HEK293T (cell line): ENCODE measurements around the gene CDK14.

Experiments used
- CTCF ChIA-PET: fragments of 350-600 bp; formaldehyde crosslinking; extraction: SDS; loops from one replicate; lab custom pipeline; 2021; ENCODE audit warnings: antibody characterized with exemption, inconsistent platforms; lab: Yijun Ruan, JAX
- POLR2A ChIA-PET: fragments of 350-600 bp; formaldehyde crosslinking; extraction: SDS; loops from one replicate; lab custom pipeline; 2020; ENCODE audit warnings: antibody characterized with exemption, inconsistent platforms; lab: Yijun Ruan, JAX
- DNase-seq: peaks from one replicate; pipeline ENCODE4 v3.0.0; 2012; ENCODE audit warnings: mixed read lengths; ENCODE audit errors: extremely low spot score
- ARNT ChIP-seq: fragments of 450-650 bp; IDR thresholded peaks from 2 replicates; pipeline ENCODE4 v1.6.1; 2017; ENCODE audit warnings: mild to moderate bottlenecking
- BHLHE40 ChIP-seq: fragments of 450-650 bp; IDR thresholded peaks from 2 replicates; pipeline ENCODE4 v1.6.1; 2016; ENCODE audit warnings: mild to moderate bottlenecking, moderate library complexity, borderline replicate concordance
- CTBP1 ChIP-seq: fragments of 450-650 bp; IDR thresholded peaks from 2 replicates; pipeline ENCODE4 v1.6.1; 2016; ENCODE audit warnings: borderline replicate concordance
- ELF4 ChIP-seq: fragments of 450-650 bp; IDR thresholded peaks from 2 replicates; pipeline ENCODE4 v1.6.1; 2017; ENCODE audit warnings: antibody characterized with exemption
- FOXA1 ChIP-seq: fragments of 450-650 bp; IDR thresholded peaks from 2 replicates; pipeline ENCODE4 v1.6.1; 2016; ENCODE audit warnings: mild to moderate bottlenecking
- FOXK2 ChIP-seq: fragments of 450-650 bp; IDR thresholded peaks from 2 replicates; pipeline ENCODE4 v1.6.1; 2016; ENCODE audit warnings: mild to moderate bottlenecking
- FOXM1 ChIP-seq: fragments of 450-650 bp; IDR thresholded peaks from 2 replicates; pipeline ENCODE4 v1.6.1; 2017; ENCODE audit warnings: mild to moderate bottlenecking, borderline replicate concordance
- HDGF ChIP-seq: fragments of 450-650 bp; IDR thresholded peaks from 2 replicates; pipeline ENCODE4 v1.6.1; 2017; ENCODE audit warnings: antibody characterized with exemption, borderline replicate concordance
- L3MBTL2 ChIP-seq: fragments of 450-650 bp; conservative IDR thresholded peaks from 2 replicates; pipeline ENCODE4 v1.6.1; 2016; ENCODE audit warnings: mild to moderate bottlenecking
- LEF1 ChIP-seq: fragments of 450-650 bp; IDR thresholded peaks from 2 replicates; pipeline ENCODE4 v1.6.1; 2017; ENCODE audit warnings: mild to moderate bottlenecking, borderline replicate concordance
- NFRKB ChIP-seq: fragments of 450-650 bp; IDR thresholded peaks from 2 replicates; pipeline ENCODE4 v1.6.1; 2016; ENCODE audit warnings: mild to moderate bottlenecking, moderate library complexity
- PKNOX1 ChIP-seq: fragments of 450-650 bp; IDR thresholded peaks from 2 replicates; pipeline ENCODE4 v1.6.1; 2016
- SP1 ChIP-seq: fragments of 450-650 bp; IDR thresholded peaks from 2 replicates; pipeline ENCODE4 v1.6.1; 2017
- SUZ12 ChIP-seq: fragments of 450-650 bp; IDR thresholded peaks from 2 replicates; pipeline ENCODE4 v1.6.1; 2016; ENCODE audit warnings: mild to moderate bottlenecking
- TARDBP ChIP-seq: fragments of 450-650 bp; IDR thresholded peaks from 2 replicates; pipeline ENCODE4 v1.6.1; 2016
- ZNF384 ChIP-seq: fragments of 450-650 bp; IDR thresholded peaks from 2 replicates; pipeline ENCODE4 v1.6.1; 2016

CDK14 gene

GRCh38 chr7:90672210-90672609 is 76.1 kb downstream of the CDK14 start:
- no peak for DNase-seq
- ChIA-PET POLR2A (no interaction called here), CTCF (interaction anchor here (1.0 kb wide), 1 partner anchor 36 kb away, joined by 3 read pairs; no protein-coding TSS in a partner anchor)
- no peak for TF ChIP-seq CTBP1
- no peak for TF ChIP-seq FOXM1
- no peak for TF ChIP-seq HDGF
- TF ChIP-seq BHLHE40, result no peak
- TF ChIP-seq NFRKB, result no peak
- no peak for TF ChIP-seq ZNF384
- no peak for TF ChIP-seq ELF4
- TF ChIP-seq FOXK2, result no peak
- no peak for TF ChIP-seq PKNOX1
- no peak for TF ChIP-seq TARDBP
- no peak for TF ChIP-seq SUZ12
- no peak for TF ChIP-seq L3MBTL2
- no peak for TF ChIP-seq FOXA1
- no peak for TF ChIP-seq SP1
- TF ChIP-seq ARNT, result no peak
- no peak for TF ChIP-seq LEF1

DNA sequence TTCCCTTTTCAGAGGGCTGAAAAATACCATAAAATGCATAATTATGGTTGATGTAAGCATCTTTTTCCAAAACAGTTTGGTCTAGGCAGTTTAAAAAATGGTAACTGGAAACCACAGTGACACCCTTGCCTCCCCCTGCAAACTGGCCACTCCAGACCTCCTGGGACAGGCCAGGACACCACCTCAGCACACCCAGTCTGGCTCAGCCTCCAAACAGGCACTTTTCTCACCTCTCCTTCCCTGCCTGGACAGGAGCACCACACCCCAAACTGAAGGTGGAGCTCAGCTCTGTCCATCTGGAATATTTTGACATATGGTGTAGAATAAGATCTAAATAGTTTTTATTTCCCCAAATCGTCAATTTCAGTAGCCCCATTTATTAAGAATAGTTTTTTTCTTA is 78.5 kb downstream of the CDK14 start:
- ChIA-PET POLR2A (no interaction called here), CTCF (no interaction called here)
- DNase-seq, result no peak
- no peak for TF ChIP-seq FOXM1
- no peak for TF ChIP-seq BHLHE40
- no peak for TF ChIP-seq SP1
- no peak for TF ChIP-seq TARDBP
- TF ChIP-seq ARNT, result no peak
- TF ChIP-seq LEF1, result no peak
- TF ChIP-seq L3MBTL2, result no peak
- TF ChIP-seq PKNOX1, result no peak
- no peak for TF ChIP-seq CTBP1
- no peak for TF ChIP-seq ELF4
- TF ChIP-seq FOXA1, result no peak
- TF ChIP-seq FOXK2, result no peak
- TF ChIP-seq HDGF, result no peak
- TF ChIP-seq SUZ12, result no peak
- TF ChIP-seq NFRKB, result no peak
- no peak for TF ChIP-seq ZNF384

- TF ChIP-seq HDGF (no peak), PKNOX1 (no peak), FOXM1 (no peak), LEF1 (no peak), ZNF384 (no peak), NFRKB (no peak), FOXA1 (no peak), SP1 (no peak), FOXK2 (no peak), ARNT (no peak)
- CTCF ChIA-PET, result no interaction called here
- POLR2A ChIA-PET, result no interaction called here
- no peak for DNase-seq
These were observed 79.9 kb downstream of the CDK14 start for GRCh38 chr7:90675982-90676381.

- POLR2A ChIA-PET, result no interaction called here
- TF ChIP-seq PKNOX1 (peak; percentile 55; the same call in 1 of the 2 replicates), SUZ12 (no peak)
- DNase-seq, result no peak
- CTCF ChIA-PET, result no interaction called here
These were observed 81.6 kb downstream of the CDK14 start for GRCh38 chr7:90677486-90678404.

DNA sequence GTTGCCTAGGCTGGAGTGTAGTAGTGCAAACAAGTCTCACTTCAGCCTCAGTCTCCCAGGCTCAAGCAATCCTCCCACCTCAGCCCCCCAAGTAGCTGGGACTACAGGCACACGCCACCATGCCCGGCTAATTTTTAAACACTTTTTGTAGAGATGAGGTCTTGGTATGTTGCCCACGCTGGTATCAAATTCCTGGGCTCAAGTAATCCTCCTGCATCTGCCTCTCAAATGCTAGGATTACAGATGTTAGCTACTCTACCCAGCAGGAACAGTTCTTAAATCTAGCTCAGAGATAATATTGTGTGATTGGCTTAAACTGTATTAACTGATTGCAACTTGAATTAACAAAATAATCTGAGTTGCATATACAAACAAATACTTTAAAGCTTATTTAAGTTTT is 82.9 kb downstream of the CDK14 start:
- ChIA-PET POLR2A (no interaction called here), CTCF (interaction anchor here (0.6 kb wide), 1 partner anchor 17 kb away, joined by 8 read pairs; no protein-coding TSS in a partner anchor)
- no peak for DNase-seq
- TF ChIP-seq HDGF (no peak), ELF4 (no peak), ZNF384 (no peak), CTBP1 (no peak), BHLHE40 (no peak), FOXM1 (no peak), ARNT (no peak), FOXK2 (no peak), TARDBP (no peak), FOXA1 (no peak), PKNOX1 (no peak), L3MBTL2 (no peak), NFRKB (no peak), SP1 (no peak), LEF1 (no peak), SUZ12 (no peak)
